Endothelial cell of umbilical vein (primary cell): ENCODE data around the gene ALG8. TPM values are rescaled to one million over a fixed set of nuclear protein-coding genes. Genes with fewer than 3 reads are reported as not detected.

Experiments used
- BruUV-seq: library from RNA; stranded (reverse); fragments of 400-500 nt; replicated peaks from 2 replicates; lab custom pipeline; 2021; lab: Mats Ljungman, UMichigan
- CTCF ChIA-PET: fragments of 300-600, 350-600 bp; sonication (Branson Sonifier 250); formaldehyde crosslinking; loops from one replicate; lab custom pipeline; 2021; ENCODE audit warnings: antibody characterized with exemption, inconsistent platforms; lab: Charles Lee
- POLR2A ChIA-PET: fragments of 300-600, 350-600 bp; sonication (Branson Sonifier 250); formaldehyde crosslinking; loops from one replicate; lab custom pipeline; 2021; ENCODE audit warnings: antibody characterized with exemption, inconsistent platforms; lab: Charles Lee
- DNase-seq: peaks from one replicate; pipeline ENCODE4 v3.0.0-alpha.2; 2011; ENCODE audit warnings: low read depth, low spot score
- FAIRE-seq: peaks from 2 replicates; lab custom pipeline; 2011; peaks lifted over from hg19 to GRCh38; lab: Jason Lieb, UNC
- H2AFZ ChIP-seq: 2 replicates; pipeline ENCODE4 v1.6.0; 2012; ENCODE audit warnings: low read depth, low read length, control low read depth, inconsistent platforms
- H3K27ac ChIP-seq: 2 replicates; pipeline ENCODE4 v1.5.1; 2011; ENCODE audit warnings: low read depth, mild to moderate bottlenecking, control low read depth, low read length, moderate library complexity; ENCODE audit not compliant: insufficient read depth
- H3K27me3 ChIP-seq, 2 experiments: 2 replicates each; pipeline versions ENCODE4 v1.6.0 to v1.6.1; 2011; ENCODE audit warnings: low read length in 2 of 2, mixed read lengths in 1 of 2; ENCODE audit not compliant: control insufficient read depth in 2 of 2, insufficient read depth in 2 of 2
- H3K36me3 ChIP-seq, 2 experiments: 2 replicates in 1 of 2; 3 replicates in 1 of 2; pipeline ENCODE4 v1.5.1; 2011; ENCODE audit warnings: low read length in 2 of 2, mild to moderate bottlenecking in 1 of 2, moderate library complexity in 1 of 2; ENCODE audit not compliant: control insufficient read depth in 2 of 2, insufficient read depth in 2 of 2; ENCODE audit errors: extremely low read depth in 1 of 2
- H3K4me1 ChIP-seq: 3 replicates; pipeline ENCODE4 v1.5.1; 2011; ENCODE audit warnings: mild to moderate bottlenecking, low read length; ENCODE audit not compliant: control insufficient read depth, insufficient read depth; ENCODE audit errors: extremely low read depth
- H3K4me2 ChIP-seq: 2 replicates; pipeline ENCODE4 v1.6.1; 2011; ENCODE audit warnings: low read length, control low read depth, mixed read lengths; ENCODE audit not compliant: insufficient read depth
- H3K4me3 ChIP-seq, 3 experiments: fragments of 200-600 bp in 1 of 3; sonication (generic), shearing (Covaris generic) in 1 of 3; replicated peaks in 1 of 3; 2 replicates each; pipeline ENCODE4 v1.5.1; 2011 to 2016; ENCODE audit warnings: control low read depth in 3 of 3, low read length in 3 of 3, mild to moderate bottlenecking in 2 of 3, inconsistent platforms in 1 of 3, low read depth in 1 of 3, moderate library complexity in 1 of 3; ENCODE audit not compliant: insufficient read depth in 1 of 3
- H3K79me2 ChIP-seq: 2 replicates; pipeline ENCODE4 v1.6.0; 2012; ENCODE audit warnings: low read length, inconsistent platforms; ENCODE audit not compliant: control insufficient read depth, insufficient read depth
- H3K9ac ChIP-seq: replicated peaks from 2 replicates; pipeline ENCODE3; 2011; ENCODE audit warnings: low read length, control low read depth; ENCODE audit not compliant: insufficient read depth; ENCODE audit errors: extremely low read depth
- H3K9me1 ChIP-seq: replicated peaks from 3 replicates; pipeline ENCODE4 v1.6.0; 2011; ENCODE audit warnings: mild to moderate bottlenecking, low read length; ENCODE audit not compliant: control insufficient read depth, insufficient read depth; ENCODE audit errors: extremely low read depth
- H3K9me3 ChIP-seq: replicated peaks from 2 replicates; pipeline ENCODE4 v1.5.1; 2012; ENCODE audit warnings: low read length, inconsistent platforms; ENCODE audit not compliant: control insufficient read depth, insufficient read depth
- H4K20me1 ChIP-seq: replicated peaks from 2 replicates; pipeline ENCODE3; 2011; ENCODE audit warnings: mild to moderate bottlenecking, low read length; ENCODE audit not compliant: control insufficient read depth, insufficient read depth; ENCODE audit errors: extremely low read depth
- EZH2 ChIP-seq: IDR thresholded peaks from 2 replicates; pipeline ENCODE4 v1.6.1; 2012; ENCODE audit warnings: borderline replicate concordance, low read depth, mild to moderate bottlenecking, moderate library complexity, low read length, inconsistent platforms; ENCODE audit not compliant: severe bottlenecking
- FOS ChIP-seq: IDR thresholded peaks from 2 replicates; pipeline ENCODE4 v1.6.1; 2011; ENCODE audit warnings: mild to moderate bottlenecking, low read length, moderate library complexity, borderline replicate concordance; ENCODE audit not compliant: insufficient read depth
- GATA2 ChIP-seq: IDR thresholded peaks from 2 replicates; pipeline ENCODE4 v1.7.0; 2011; ENCODE audit warnings: low read depth, mild to moderate bottlenecking, moderate library complexity, mixed read lengths, low read length; ENCODE audit not compliant: insufficient read length, insufficient read depth
- JUN ChIP-seq: IDR thresholded peaks from 2 replicates; pipeline ENCODE4 v1.6.1; 2011; ENCODE audit warnings: borderline replicate concordance, low read depth; ENCODE audit not compliant: insufficient read length, insufficient read depth
- MYC ChIP-seq: IDR thresholded peaks from one replicate; pipeline ENCODE4 v1.6.1; 2011; ENCODE audit warnings: mild to moderate bottlenecking, low read depth, low read length
- POLR2A ChIP-seq: IDR thresholded peaks from 2 replicates; pipeline ENCODE4 v1.6.1; 2012; ENCODE audit warnings: low read depth, mild to moderate bottlenecking, control low read depth, low read length
- POLR2AphosphoS5 ChIP-seq: IDR thresholded peaks from 2 replicates; pipeline ENCODE4 v1.6.1; 2012; ENCODE audit warnings: low read depth, mild to moderate bottlenecking, control low read depth, low read length, moderate library complexity; ENCODE audit not compliant: insufficient read depth
- dilution Hi-C: fragments of 300-500 bp; cut with MboI; formaldehyde crosslinking; loops from one replicate; pipeline ENCODE4 v1.15.0; 2019; ENCODE audit warnings: low sequenced_read_pairs; ENCODE audit not compliant: extremely low pct_ligation_motif_present
- intact Hi-C: fragments of 100-400 bp; cut with micrococcal nuclease; formaldehyde crosslinking; loops from one replicate; pipeline ENCODE4 v1.10.0; 2022
- polyA plus RNA-seq, 4 experiments: library from polyadenylated mRNA; depleted of rRNA in 3 of 4; stranded (reverse) in 3 of 4; unstranded in 1 of 4; fragments of >200 nt; gene quantifications; 2 replicates each; pipeline versions ENCODE4 v1.2.1 to v1.2.3, GENCODE V29; 2011 to 2012; ENCODE audit warnings: missing spikeins in 1 of 4
- total RNA-seq: library from RNA; stranded (reverse); gene quantifications from 2 replicates; pipeline ENCODE4 v1.2.3, GENCODE V29; 2021
- TF ChIP-seq, protein P1 (sequence below): IDR thresholded peaks from 2 replicates; pipeline ENCODE4 v1.6.1; 2011; ENCODE audit not compliant: insufficient read depth, insufficient read length
- TF ChIP-seq, protein P2 (sequence below), 2 donors: IDR thresholded peaks; 1 replicate in 1 of 2; 2 replicates in 1 of 2; pipeline ENCODE4 v1.5.1; 2011; ENCODE audit warnings: low read length in 2 of 2, mild to moderate bottlenecking in 2 of 2, moderate library complexity in 2 of 2, control low read depth in 1 of 2, inconsistent platforms in 1 of 2, low read depth in 1 of 2; ENCODE audit not compliant: insufficient read depth in 1 of 2; ENCODE audit errors: extremely low read depth in 1 of 2

ALG8 gene
- total and polyA plus RNA-seq, 2 donors (not counting 3 experiments of a cell fraction or from before 2014, with no cell fraction given), result 43.9 to 48.2 TPM

DNA sequence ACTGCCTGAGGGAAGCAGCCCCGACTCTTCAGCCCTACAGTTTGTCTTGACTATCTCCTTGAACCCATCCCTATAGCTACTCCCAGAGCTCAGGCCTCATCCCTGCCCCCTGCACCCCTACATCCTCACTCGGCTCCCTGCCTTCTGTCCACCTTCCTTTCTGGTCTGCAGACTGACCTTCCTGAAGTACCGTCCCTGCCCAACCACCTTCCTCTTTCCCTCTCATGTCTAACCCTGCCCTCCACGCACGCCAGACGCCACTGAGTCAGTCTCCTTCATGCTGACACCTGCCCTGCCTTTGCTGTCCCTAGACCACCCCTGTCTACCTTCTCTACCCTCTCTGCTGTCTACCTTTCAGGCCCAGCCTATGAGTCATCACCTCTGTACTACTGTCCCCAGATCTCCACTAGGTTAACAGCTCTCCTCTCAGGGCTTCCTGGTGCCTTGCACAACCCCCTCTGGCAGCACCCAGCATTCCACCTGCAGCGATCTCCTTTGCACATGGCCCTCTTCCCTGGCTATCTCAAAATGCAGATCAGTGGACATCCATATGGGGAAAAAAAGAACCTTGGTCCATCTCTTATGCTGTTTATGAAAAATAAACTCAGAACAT, 40.1 kb upstream of the ALG8 start:
- Histone ChIP-seq H3K27me3 (no peaks in the 10 kb centered on the region), H3K36me3 (no peaks in the 10 kb centered on the region), H3K4me1 (no peaks in the 10 kb centered on the region), H3K4me2 (no peak overlapping the region), H3K9me1 (no peaks in the 10 kb centered on the region), H2AFZ (no peak overlapping the region), H3K27ac (no peak overlapping the region), H3K4me3 (no peak overlapping the region), H3K9me3 (no peaks in the 10 kb centered on the region), H3K9ac (no peak overlapping the region), H4K20me1 (no peaks in the 10 kb centered on the region), H3K79me2 (no peaks in the 10 kb centered on the region)
- dilution Hi-C loops, result no loop called here
- FAIRE-seq, result no peak
- intact Hi-C loops, result no loop called here
- ChIA-PET POLR2A (no interaction called here), CTCF (no interaction called here)
- BruUV-seq, result no TSS peak
- no peak for DNase-seq
- TF ChIP-seq JUN (no peak), MYC (no peak), POLR2AphosphoS5 (no peak), GATA2 (no peak), EZH2 (no peak), POLR2A (no peak), FOS (no peak)
- TF ChIP-seq, protein P1, sequence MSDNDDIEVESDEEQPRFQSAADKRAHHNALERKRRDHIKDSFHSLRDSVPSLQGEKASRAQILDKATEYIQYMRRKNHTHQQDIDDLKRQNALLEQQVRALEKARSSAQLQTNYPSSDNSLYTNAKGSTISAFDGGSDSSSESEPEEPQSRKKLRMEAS, result no peak
- TF ChIP-seq, protein P2, sequence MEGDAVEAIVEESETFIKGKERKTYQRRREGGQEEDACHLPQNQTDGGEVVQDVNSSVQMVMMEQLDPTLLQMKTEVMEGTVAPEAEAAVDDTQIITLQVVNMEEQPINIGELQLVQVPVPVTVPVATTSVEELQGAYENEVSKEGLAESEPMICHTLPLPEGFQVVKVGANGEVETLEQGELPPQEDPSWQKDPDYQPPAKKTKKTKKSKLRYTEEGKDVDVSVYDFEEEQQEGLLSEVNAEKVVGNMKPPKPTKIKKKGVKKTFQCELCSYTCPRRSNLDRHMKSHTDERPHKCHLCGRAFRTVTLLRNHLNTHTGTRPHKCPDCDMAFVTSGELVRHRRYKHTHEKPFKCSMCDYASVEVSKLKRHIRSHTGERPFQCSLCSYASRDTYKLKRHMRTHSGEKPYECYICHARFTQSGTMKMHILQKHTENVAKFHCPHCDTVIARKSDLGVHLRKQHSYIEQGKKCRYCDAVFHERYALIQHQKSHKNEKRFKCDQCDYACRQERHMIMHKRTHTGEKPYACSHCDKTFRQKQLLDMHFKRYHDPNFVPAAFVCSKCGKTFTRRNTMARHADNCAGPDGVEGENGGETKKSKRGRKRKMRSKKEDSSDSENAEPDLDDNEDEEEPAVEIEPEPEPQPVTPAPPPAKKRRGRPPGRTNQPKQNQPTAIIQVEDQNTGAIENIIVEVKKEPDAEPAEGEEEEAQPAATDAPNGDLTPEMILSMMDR (IDR thresholded peaks at IDR 0.05; ENCODE audit: extremely low read depth in 1 of 2, insufficient read depth in 1 of 2, low read depth in 1 of 2, low read length in 2 of 2), result no peak
